ENCODE results near the gene BICD1.

Gene BICD1

DNA sequence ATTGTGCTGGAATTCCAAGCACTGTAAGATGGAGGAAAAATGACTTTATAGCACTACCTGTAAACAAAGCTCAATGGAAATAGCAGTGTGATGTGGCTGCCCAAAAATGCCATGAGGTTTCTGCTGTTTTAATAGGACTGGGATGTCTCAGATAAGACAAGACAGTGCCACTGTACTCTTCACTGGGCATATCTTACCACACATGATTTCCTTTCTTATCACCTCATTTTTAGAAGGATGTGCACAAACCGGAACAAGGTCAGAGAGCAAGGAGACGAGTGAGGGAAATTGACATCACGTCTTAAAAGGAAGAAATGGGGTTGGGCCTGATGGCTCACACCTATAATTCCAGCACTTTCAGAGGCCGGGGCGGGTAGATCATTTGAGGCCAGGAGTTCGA lies 254.3 kb downstream of the BICD1 start:
- DNase-seq = no peak

DNA sequence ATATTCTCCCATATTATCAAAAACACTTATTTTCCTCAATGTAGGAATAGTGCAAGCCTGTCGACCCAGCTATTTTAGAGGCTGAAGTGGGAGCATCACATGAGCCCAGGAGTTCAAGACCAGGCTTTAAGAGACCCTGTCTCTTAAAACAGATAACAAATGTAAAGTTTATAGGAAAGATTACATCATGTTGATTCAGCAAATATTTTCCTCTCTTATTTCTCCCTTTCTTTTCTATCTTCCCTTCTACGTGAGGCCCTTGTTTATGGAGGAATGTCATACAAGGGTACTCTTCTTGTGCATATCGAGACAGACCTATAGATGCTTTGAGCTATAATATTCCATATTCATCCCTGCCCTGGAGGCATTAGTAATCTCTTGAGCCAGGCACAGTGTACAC lies 256.2 kb downstream of the BICD1 start:
- DNase-seq = no peak

- no peak for DNase-seq
These were observed 258.9 kb downstream of the BICD1 start for GRCh38 chr12:32365473-32366064.

- no peak for DNase-seq
These were observed 260.1 kb downstream of the BICD1 start for GRCh38 chr12:32366714-32367113.

DNA sequence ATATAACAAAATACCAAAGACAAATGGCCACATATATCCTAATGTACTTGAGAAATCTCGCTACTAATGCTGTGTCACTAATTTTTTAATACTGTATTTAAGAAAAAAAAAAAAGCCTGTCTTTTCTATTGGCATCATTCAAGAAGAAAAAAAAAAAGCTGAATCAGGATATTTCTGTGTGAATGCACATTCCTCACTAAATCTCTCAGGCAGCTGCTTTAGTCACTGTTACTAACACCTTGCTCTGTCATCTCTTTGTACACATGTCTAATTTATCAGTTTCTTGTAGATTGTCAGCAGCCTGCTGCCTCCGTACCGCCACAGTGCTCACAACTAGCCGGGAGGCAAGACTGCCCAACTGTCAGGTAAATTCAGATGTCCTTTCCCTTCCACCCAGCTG lies 260.7 kb downstream of the BICD1 start:
- DNase-seq = no peak

DNA sequence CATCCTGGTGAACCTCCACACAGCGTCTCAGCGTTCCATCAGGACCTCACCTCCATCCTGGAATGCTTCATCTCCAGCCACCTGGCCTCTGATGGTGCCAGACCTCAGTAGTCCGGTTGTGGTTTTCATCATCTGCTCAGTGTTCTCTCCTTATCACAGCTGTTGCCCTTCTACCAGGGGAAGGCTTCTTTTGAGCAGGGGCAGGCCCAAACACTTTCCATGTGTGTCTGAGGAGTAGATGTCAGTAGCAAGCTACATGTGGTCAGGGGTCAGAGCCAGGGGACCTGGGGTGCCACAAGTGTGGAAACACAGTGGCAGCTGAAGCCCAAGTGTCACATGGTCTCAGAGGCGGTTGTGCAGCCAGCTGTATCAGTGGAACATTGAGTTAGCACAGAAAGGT lies 262.6 kb downstream of the BICD1 start:
- DNase-seq = no peak

- no peak for DNase-seq
These were observed 270.9 kb downstream of the BICD1 start for GRCh38 chr12:32377344-32378055.

- DNase-seq = no peak
These were observed 272.6 kb downstream of the BICD1 start for GRCh38 chr12:32379213-32379612.

- no peak for DNase-seq
These were observed 273.0 kb downstream of the BICD1 start for GRCh38 chr12:32379667-32380066.

- no peak for DNase-seq
These were observed 275.6 kb downstream of the BICD1 start for GRCh38 chr12:32382226-32382625.

GRCh38 chr12:32390572-32391219 lies 284.0 kb downstream of the BICD1 start:
- no peak for DNase-seq

- no peak for DNase-seq
These were observed 288.4 kb downstream of the BICD1 start for GRCh38 chr12:32395026-32395425.

GRCh38 chr12:32397696-32398095 lies 291.0 kb downstream of the BICD1 start:
- no peak for DNase-seq

DNA sequence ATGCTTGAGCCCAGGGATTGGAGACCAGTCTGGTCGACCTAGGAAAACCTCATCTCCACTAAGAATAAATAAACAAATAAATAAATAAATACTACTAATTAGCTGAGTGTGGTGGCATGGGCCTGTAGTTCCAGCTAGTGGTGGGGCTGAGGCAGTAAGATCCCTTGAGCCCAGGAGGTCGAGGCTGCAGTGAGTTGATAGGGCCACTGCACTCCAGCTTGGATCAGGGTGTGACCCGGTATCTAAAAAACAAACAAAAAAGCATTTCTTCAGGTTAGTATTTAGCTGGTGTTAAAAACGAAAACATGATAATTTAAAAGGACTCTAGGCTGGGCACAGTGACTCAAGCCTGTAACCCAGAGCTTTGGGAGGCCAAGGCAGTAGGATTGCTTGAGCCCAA lies 291.5 kb downstream of the BICD1 start:
- DNase-seq = no peak

GRCh38 chr12:32398816-32399369 lies 292.2 kb downstream of the BICD1 start:
- DNase-seq = no peak

DNA sequence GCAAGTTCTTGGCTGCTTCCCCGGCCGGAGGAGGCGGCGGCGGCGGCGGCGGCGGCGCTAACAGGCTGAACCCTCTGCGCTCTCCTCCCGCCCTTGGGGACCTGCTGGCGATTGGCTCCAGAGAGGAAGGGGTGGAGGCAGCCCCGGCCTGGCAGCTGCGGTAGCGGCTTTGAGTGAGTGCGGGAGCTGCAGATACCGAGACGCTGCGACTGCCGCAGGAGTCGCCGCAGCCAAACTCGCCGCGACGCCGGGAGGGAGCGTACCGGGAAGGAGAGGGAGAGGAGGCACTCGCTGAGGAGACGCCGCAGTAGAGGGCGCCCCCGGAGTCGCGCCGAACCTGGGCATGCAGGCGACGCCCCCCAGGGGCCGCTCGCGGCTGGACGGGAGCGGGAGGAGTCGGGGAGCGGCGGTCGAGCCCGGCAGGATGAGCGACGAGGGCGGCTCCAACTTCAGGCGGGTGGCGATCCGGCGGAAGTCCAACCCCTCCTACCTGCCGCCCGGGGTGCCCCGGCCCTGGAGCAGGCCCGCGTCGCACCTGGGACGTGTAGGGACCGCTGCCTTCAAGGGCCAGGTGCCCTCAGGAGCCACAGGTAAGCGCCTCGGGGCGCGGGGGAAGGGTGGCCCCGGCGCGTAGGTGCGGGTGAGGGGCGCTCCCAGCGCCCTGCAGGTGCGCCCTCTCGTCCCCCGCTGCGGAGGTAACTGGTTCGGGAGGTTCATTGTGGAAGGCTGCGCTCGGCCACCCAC lies 292.9 kb downstream of the BICD1 start, which contains the start of gene FGD4:
Gene FGD4, plus strand, starts transcription at position 189 of the 744 bp plus-strand sequence.
- peak; percentile 52 for DNase-seq

DNA sequence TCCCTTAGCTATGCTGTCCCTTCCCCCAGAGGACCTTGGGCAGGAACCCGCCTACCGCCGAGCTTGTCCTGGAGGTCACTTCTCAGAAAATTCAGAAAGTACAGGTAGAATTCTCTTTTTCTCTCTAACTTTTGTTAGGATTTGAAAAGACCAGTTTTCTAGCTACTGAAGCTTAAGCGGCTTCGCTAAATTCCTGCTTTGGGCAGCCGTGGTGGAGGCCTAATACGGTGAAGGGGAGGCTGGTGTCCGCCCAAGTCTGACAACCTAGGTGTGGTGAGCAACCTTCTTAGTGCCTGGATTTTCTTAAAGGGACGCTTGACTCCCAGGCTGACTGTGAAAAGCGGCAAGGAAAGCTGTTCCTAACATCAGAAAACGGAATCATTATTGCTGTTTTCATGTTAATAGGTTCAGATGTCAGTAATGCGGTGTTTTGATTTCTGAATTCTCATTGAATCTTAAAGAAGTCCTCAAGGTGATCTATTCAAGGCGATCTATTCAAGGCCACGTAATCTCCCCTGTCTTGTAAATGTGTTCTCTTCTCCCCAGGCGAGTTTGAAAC lies 293.5 kb downstream of the BICD1 start:
- no peak for DNase-seq

- DNase-seq = no peak
These were observed 294.2 kb downstream of the BICD1 start for GRCh38 chr12:32400866-32401265.

DNA sequence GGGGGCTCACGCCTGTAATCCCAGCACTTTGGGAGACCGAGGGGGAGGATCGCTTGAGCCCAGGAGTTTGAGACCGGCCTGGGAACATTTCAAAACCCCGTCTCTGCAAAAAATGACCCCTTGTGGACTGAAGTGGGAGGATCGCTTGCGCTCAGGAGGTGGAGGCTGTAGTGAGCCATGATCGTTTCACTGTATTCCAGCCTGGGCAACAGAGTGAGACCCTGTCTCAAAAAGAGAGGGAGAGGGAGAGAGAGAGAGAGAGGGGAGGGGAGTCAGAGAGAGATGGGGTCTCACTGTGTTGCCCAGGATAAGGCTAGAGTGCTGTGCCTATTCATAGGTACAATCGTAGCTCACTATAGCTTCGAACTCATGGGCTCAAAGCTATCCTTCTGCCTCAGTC lies 295.5 kb downstream of the BICD1 start:
- no peak for DNase-seq

DNA sequence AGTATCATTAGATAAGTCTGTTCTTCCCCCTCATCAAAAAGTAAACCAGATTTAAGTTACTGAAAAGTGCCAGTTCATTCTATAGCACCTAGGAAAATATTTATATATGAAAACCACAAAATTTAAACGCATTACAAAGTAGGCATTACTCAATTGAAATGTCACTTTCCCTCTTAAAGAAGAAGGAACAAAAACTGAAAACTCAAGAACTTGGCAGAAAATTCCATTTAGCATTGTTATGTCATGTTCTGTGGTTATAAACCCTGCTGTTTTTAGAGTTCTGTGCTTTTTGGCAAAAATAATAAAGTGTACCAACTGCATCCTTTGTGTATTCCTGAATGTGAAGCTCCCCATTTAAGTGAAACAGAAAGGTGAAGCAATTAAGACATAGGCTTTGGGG lies 296.3 kb downstream of the BICD1 start:
- no peak for DNase-seq

DNA sequence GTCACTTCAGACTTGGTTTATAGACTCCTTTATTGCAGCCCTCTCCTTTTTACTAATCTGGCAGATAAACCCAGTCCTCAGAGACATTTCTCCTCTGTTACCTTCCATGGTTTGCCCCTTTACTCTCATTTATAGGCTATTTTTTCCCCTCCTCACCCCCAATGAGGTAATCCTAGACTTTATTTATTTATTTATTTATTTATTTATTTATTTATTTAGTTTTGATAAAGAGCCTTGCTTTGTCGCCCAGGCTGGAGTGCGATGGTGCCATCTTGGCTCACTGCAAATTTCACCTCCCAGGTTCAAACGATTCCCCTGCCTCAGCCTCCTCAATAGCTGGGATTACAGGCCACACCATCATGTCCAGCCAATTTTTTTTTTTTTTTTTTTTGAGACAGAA lies 301.1 kb downstream of the BICD1 start:
- DNase-seq = no peak

GRCh38 chr12:32413412-32413811 lies 306.8 kb downstream of the BICD1 start:
- DNase-seq = no peak

GRCh38 chr12:32418221-32418620 lies 311.6 kb downstream of the BICD1 start:
- DNase-seq = no peak

All from activated CD4-positive, CD25-positive, alpha-beta regulatory T cell treated with anti-CD3 and anti-CD28 coated beads, Interleukin-2, amount 50 U/mL, for 72 hours (primary cell).